ENCODE results near the gene SLC7A1.

- no peak for TF ChIP-seq POLR2A (IDR thresholded peaks at IDR 0.05; ENCODE audit: low read length)
- TF ChIP-seq GATA1 (IDR thresholded peaks at IDR 0.05; ENCODE audit: low read depth, low read length): no peak
Observed at GRCh38 chr13:29566206-29566605, 29.3 kb downstream of the SLC7A1 start.
